Ovary (tissue), 3 donors: ENCODE data around the gene PEX7.

Source experiments
- EP300 ChIP-seq: sonication (generic); formaldehyde crosslinking; IDR thresholded peaks from one replicate; pipeline ENCODE4 v1.6.1; 2017; ENCODE audit warnings: antibody characterized with exemption
- POLR2A ChIP-seq: fragments of 450-650 bp; IDR thresholded peaks from one replicate; pipeline ENCODE4 v1.6.1; 2017; ENCODE audit warnings: antibody characterized with exemption, mild to moderate bottlenecking, moderate library complexity
- TF ChIP-seq, protein P1 (sequence below), 3 donors: fragments of 450-650 bp in 2 of 3; fragments of 200-600 bp in 1 of 3; IDR thresholded peaks; one replicate each; pipeline versions ENCODE4 v1.5.1 to v1.8.0; 2016 to 2022; ENCODE audit warnings: antibody characterized with exemption in 3 of 3, mild to moderate bottlenecking in 1 of 3
- donor health status: DM: no; HTN: no; CAD: no.

DNA sequence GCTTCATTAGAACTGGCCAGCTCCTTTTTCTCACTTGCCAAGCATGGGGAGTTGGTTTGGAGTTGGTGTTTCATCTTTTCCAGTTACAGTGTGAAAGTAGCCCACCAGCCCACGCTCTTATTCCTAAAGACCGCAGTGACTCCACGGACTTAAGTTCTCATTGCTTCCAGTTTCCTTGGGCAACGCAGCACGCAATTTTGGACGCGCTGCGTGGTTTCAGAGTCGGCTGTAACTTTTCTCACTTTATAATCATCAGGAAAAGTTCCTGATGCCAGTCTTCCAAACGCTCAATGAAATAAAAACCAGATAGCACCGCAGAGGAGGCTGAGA, 381 bp upstream of the PEX7 start:
- TF ChIP-seq, protein P1, sequence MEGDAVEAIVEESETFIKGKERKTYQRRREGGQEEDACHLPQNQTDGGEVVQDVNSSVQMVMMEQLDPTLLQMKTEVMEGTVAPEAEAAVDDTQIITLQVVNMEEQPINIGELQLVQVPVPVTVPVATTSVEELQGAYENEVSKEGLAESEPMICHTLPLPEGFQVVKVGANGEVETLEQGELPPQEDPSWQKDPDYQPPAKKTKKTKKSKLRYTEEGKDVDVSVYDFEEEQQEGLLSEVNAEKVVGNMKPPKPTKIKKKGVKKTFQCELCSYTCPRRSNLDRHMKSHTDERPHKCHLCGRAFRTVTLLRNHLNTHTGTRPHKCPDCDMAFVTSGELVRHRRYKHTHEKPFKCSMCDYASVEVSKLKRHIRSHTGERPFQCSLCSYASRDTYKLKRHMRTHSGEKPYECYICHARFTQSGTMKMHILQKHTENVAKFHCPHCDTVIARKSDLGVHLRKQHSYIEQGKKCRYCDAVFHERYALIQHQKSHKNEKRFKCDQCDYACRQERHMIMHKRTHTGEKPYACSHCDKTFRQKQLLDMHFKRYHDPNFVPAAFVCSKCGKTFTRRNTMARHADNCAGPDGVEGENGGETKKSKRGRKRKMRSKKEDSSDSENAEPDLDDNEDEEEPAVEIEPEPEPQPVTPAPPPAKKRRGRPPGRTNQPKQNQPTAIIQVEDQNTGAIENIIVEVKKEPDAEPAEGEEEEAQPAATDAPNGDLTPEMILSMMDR (IDR thresholded peaks at IDR 0.05), result no peak
- TF ChIP-seq POLR2A (no peak), EP300 (no peak)
